Activated CD4-positive, alpha-beta T cell treated with anti-CD3 and anti-CD28 coated beads, Interleukin-2, amount 50 U/mL, for 16 hours (primary cell): ENCODE data around the gene GLUL.
"Not testable (repeated sequence)": the region's sequence is repeated elsewhere in the genome, so short reads cannot be mapped to it uniquely, and the experiment has no call there.

Experiments
- DNase-seq: peaks from one replicate; pipeline ENCODE4 v3.0.0-alpha.2; 2020

GLUL gene

GRCh38 chr1:182359645-182360044, 31.9 kb downstream of the GLUL start:
- no peak for DNase-seq

- no peak for DNase-seq
These were observed 33.7 kb downstream of the GLUL start for GRCh38 chr1:182357913-182358312.

- DNase-seq = no peak
These were observed 34.4 kb downstream of the GLUL start for GRCh38 chr1:182357171-182357570.

GRCh38 chr1:182355723-182356098, 35.9 kb downstream of the GLUL start:
- DNase-seq = no peak

GRCh38 chr1:182351790-182352364, 39.7 kb downstream of the GLUL start:
- no peak for DNase-seq

- DNase-seq = no peak
These were observed 40.8 kb downstream of the GLUL start for GRCh38 chr1:182350839-182351238.

GRCh38 chr1:182348961-182349747, 42.4 kb downstream of the GLUL start:
- no peak for DNase-seq

- DNase-seq = no peak
These were observed 44.6 kb downstream of the GLUL start for GRCh38 chr1:182347019-182347418.

- no peak for DNase-seq
These were observed 51.1 kb downstream of the GLUL start for GRCh38 chr1:182340233-182341058.

- DNase-seq = no peak
These were observed 51.9 kb downstream of the GLUL start for GRCh38 chr1:182339684-182340083.

GRCh38 chr1:182338806-182339370, 52.7 kb downstream of the GLUL start:
- DNase-seq = no peak

- DNase-seq = no peak
These were observed 53.6 kb downstream of the GLUL start for GRCh38 chr1:182337736-182338571.

- no peak for DNase-seq
These were observed 55.6 kb downstream of the GLUL start for GRCh38 chr1:182335771-182336566.

- DNase-seq = not testable (repeated sequence)
These were observed 58.5 kb downstream of the GLUL start for GRCh38 chr1:182333071-182333571.

GRCh38 chr1:182332261-182333060, 59.1 kb downstream of the GLUL start:
- DNase-seq = no peak
